ENCODE data around the gene LRMDA.

Gene LRMDA

GRCh38 chr10:75999515-76000209 is 568.2 kb downstream of the LRMDA start:
- DNase-seq (ENCODE audit: low spot score) = no peak

DNA sequence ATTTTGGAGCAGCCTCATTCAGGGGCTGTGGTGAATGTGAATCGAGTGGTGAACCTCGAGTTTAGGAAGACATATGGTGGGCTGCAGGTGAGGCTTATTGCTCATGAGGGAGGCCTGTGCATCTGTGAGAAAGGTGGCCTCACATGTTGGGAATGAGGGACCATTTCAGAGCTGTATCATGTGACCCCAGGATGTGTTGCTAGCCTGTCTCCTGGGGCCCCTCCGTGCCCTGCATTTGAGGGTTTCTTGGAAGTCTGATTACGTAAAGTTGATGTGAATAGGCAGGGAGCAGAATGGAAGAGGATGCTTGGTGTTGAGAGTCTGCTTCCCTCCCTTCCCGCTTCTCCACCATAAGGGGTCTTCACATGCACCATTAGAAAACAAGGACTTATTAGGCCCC is 569.1 kb downstream of the LRMDA start:
- no peak for DNase-seq (ENCODE audit: low spot score)

DNA sequence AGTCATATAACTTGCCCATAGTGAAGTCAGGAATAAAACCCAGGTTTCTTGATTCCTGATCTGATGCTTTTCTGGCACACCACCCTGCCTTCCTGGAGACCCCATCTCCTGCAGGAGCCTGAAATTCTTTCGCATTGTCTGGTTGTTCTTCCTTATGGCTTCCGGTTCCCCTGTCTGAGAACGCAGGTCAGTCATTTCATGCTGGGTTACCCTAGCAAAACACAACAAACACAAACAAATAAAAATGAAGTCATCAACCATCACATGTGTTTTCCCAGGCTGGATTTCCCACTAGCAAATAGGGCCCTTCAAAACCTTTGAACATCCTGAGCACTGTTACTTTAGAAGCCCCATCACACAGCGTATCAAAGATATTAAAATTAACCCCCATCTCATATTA is 569.6 kb downstream of the LRMDA start:
- no peak for DNase-seq (ENCODE audit: low spot score)

DNA sequence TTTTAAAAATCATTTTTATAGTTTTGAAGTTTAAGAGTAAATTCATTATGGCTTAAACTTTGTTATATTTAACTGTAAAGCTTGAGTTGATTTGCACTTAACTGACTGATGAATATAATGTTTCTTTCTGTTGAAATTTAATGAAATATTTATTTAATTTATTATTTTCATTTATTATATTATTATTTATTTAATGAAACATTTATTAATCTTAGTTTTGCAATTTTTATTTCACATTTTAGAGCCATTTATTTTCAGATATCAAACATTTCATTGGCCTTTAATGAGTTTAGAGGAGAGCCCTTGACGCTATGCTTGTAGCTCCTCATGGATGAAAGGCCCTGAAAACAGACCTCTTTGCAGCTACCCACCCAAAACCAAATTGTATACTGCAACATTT is 570.0 kb downstream of the LRMDA start:
- no peak for DNase-seq (ENCODE audit: low spot score)

DNA sequence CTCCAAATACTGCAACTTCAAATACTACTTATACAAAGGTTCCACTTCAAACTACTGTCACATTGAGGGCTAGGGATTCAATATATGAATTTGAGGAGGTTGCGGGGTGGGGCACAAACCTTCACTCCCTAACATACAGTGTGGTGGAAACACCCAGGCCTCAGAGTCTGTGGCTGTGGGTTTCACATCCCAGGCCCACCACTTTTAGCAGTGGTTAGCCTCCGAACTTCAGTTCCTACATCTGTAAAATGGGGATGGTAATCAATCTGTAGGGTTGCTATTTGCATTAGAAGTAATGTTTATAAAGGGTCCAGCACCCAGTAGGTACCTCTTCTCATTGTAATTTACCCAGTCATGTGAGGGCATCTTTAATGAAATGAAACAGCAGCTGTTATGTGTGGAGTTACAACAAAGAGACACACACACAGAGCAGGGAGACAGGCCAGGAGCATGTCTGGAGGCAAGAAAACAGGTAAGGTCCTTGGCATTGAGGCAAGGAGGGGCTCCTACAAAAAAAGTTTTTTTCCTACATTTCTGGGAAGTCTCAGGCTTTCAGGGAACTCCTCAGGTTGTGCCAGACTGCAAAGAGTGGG is 570.9 kb downstream of the LRMDA start:
- no peak for DNase-seq (ENCODE audit: low spot score)

DNA sequence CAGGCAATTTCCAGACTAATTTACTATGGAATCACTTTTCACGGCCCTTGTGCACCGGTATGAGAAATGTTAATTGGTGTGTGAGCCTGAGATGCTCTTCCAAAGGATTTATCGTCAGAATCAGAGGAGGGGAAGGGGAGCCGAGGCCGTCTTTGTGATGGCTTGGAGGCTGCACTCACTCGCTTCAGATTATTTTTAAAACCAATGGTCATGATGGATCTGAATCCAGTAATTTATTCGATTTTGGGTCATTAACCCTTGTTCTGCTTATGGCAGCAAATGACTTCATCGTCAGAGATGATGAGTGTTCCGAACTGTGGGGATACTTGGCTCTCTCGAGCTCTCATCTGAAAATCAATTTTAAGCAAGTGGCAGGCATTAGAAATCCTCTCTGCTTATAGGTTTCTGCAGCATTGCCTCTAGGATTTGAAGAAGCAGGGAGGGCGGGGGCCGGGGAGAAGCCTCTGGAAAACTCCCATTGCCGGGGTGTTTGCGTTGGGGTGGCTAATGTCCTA is 576.3 kb downstream of the LRMDA start:
- DNase-seq (ENCODE audit: low spot score) = no peak

GRCh38 chr10:76009531-76009930 is 578.1 kb downstream of the LRMDA start:
- DNase-seq (ENCODE audit: low spot score) = no peak

DNA sequence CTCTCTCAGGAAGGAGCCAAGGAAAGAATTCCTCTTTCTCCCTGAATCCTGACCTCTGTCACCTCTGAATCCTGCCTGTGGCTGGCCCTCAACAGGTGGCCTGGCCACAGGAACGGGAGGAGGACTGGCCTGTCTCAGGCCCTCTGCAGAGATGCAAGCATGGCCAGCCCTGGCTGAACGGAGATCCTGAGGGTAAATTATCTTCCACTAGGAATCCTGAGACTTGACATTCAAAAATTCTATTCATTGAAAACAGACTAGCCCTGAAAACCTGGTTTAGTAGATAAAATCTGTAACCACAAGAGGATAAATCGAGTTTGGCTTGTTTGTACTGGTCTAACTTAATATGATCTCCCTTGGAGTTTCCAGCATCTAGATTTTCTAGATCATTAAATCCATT is 579.3 kb downstream of the LRMDA start:
- DNase-seq (ENCODE audit: low spot score) = no peak

GRCh38 chr10:76012716-76013327 is 581.4 kb downstream of the LRMDA start:
- DNase-seq (ENCODE audit: low spot score) = no peak

DNA sequence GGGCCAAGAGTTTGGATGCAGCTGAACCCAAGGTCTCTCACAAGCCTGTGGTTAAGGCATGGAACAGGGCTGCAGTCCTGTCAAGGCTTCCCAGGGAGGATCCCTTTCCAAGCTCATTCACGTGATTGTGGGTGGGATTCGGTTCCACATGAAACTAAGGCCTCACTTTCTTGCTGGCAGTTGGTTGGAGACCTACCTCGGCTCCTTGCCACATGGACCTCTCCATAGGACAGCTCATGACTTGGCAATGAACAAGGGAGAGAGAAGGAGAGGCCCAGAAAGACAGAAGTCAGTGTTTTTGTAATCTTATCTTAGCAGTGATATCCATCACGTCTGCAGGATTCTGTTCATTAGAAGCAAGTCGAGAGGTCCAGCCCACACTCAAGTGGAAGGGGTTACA is 583.8 kb downstream of the LRMDA start:
- DNase-seq (ENCODE audit: low spot score) = no peak

DNA sequence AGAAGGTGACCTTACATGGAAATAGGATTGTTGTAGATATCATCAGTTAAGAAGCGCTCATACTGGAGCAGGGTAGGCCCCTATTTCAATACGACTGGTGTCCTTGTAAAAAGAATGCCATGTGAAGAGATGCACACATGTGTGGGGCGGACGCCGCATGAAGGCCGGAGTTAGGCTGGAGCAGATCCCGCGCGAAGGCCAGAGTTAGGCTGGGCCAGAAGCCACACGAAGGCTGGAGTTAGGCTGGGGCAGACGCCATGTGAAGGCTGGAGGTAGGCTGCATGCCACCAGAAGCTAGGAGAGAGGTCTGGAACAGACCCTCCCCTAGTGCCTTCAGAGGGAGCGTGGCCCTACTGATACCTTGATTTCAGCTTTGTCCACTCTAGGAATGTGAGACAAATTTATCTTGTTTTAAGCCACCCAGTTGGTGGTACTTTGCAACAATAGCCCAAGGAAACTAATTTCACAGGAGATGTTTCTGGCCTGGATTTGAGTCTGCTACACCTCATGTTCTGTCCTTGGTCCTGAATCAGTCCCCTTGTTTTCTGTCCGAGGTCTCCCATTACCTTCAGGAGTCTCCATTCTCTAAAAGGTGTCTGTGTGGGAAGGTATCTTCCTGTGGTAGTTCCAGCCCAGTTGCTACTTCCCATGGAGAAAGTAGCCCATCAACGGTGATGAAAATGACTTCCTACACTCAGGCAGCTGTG is 585.8 kb downstream of the LRMDA start:
- DNase-seq (ENCODE audit: low spot score) = peak; percentile 48

DNA sequence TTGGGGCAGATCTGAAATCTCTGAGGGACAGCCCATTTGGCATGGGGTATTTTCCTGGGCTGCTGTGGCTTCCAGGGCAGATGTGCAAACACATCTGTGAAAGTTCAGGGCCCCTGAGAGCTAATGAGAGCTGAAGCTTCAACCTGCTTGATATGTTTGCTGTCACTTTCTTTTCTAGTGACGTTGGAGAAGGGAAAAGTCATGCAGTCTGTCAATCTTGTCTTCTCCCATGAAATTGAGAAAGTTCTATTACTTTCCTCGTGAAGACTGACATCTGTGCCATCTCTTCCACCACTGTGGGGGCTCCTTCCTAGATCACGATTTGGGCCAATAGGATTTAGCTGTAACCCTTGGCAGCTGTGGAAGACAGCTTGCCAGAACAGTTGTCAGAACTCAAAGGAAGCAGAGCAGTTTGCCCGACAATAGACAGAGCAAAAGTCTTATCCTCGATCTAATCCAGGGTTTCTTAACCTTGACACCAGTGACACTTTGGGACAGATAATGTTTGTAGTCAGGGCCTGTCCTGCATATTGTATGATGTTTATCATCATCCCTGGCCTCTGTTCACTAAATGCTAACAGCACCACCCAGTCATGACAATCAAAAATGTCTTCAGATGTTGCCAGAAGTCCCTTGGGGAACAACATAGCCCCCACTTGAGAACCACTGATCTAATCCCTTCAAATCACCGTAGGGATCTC is 586.5 kb downstream of the LRMDA start:
- no peak for DNase-seq (ENCODE audit: low spot score)

DNA sequence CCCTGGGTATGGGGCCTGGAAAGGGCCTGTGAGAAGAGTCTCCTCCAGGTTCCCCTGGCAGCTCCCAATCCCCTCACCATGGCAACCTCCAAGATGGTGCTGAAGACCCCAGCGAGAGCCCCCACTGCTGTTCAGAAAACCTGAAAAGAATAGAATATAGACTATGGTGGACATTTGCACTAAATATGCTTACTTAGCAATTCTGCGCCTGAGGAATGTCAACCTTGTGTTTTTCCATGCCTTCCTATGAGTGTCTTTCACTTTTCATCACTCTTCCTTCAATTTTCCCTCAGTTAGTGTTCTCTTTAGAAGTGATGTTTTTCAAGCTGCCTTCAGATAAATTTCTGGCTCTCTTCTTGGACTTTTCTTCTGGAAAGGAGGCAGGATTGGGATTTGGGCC is 589.2 kb downstream of the LRMDA start:
- DNase-seq (ENCODE audit: low spot score) = no peak

GRCh38 chr10:76021398-76021797 is 590.0 kb downstream of the LRMDA start:
- no peak for DNase-seq (ENCODE audit: low spot score)

GRCh38 chr10:76022366-76022765 is 590.9 kb downstream of the LRMDA start:
- DNase-seq (ENCODE audit: low spot score) = no peak

GRCh38 chr10:76023007-76023406 is 591.6 kb downstream of the LRMDA start:
- no peak for DNase-seq (ENCODE audit: low spot score)

- no peak for DNase-seq (ENCODE audit: low spot score)
These were observed 593.2 kb downstream of the LRMDA start for GRCh38 chr10:76024460-76025123.

DNA sequence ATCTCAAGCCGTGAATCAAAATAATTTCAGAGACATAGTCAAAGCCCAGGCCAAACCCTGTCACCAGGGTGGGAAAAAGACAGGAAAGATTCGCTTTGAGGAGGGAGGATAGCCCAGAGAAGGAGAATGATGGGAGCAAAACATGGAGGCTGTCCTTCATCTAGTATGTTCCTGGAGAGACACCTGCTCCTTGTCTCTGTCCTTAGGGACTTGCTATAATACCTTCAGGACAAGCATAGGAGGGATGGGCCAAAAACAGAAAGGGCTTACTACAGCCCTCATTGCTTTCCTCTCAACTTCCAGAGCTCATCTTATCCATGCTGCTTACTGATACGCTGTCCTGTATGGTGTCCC is 593.7 kb downstream of the LRMDA start:
- no peak for DNase-seq (ENCODE audit: low spot score)

DNA sequence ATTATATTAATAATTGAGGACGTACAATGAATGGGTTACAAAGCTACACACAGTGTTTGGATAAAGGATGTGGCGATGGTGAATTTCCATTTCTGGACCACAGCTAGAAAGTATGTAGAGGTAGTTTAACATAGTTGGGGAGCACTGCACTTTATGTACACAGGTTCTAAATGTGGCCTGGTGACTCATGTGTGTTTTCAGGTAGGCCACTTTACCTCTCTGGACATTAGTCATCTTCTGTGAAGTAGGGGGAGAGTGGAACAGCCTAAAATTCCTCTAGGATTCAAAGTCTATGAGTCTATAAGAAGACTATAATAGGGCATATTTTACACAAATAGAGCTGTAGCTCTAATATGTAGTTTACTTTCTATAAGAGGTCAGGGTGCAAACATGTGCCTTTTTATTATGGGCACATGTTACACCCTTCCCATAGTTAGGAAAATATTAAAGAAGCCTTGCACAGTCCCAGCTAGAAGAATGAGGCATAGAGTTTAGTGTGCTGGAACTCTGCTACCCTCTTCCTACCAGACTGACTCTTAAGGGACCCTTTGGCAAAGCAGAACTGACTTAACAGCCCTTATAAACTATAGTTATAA is 594.9 kb downstream of the LRMDA start:
- DNase-seq (ENCODE audit: low spot score) = no peak

DNA sequence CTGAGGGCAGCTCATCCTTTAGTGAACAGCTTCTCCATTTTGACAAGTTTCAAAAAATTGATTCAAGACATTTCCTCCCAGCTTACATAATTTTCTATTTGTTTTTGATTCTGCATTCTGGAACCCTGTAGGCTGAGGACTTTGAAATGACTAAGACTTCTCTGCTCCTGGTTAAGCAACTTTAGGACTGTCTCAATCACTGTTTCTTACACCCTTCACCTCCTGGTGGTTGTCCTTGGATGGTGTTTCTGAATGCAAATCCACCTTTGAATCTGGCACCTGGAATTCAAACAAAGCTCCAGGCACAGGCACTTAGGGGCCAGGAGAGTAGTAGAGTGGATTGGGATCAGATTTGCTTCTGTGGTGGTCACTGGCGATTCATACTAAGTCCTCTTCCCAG is 595.5 kb downstream of the LRMDA start:
- DNase-seq (ENCODE audit: low spot score) = no peak

DNA sequence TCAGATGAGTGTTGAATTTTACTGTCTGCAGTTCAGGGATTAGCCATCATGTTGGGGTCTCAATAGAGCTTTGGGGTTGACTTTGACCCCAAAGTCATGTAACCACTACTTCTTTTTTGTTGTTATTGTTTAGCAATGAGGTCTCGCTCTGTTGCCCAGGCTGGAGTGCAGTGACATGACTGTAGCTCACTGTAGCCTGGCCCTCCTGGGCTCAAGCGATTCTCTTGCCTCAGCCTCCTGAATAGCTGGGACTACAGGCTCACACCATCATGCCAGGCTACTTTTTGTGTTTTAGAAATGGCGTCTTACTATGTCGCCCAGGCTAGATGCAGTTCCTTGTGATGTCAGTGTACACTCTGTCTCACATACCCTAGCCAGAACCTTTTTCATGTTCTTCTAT is 598.4 kb downstream of the LRMDA start:
- no peak for DNase-seq (ENCODE audit: low spot score)

All from iPS-NIHi11 (cell line).